AG08396 (cell line): ENCODE results near the gene NYNRIN.
"Not testable (repeated sequence)": the region's sequence is repeated elsewhere in the genome, so short reads cannot be mapped to it uniquely, and the experiment has no call there.

Experiments
- DNase-seq: peaks from one replicate; pipeline ENCODE4 v3.0.0; 2012; ENCODE audit warnings: low spot score, mixed read lengths

Gene NYNRIN

GRCh38 chr14:24369907-24370687 is 28.7 kb upstream of the NYNRIN start:
- no peak for DNase-seq

GRCh38 chr14:24370748-24371147 is 28.1 kb upstream of the NYNRIN start:
- DNase-seq = no peak

- DNase-seq = not testable (repeated sequence)
Observed at GRCh38 chr14:24371605-24372004, 27.2 kb upstream of the NYNRIN start.

DNA sequence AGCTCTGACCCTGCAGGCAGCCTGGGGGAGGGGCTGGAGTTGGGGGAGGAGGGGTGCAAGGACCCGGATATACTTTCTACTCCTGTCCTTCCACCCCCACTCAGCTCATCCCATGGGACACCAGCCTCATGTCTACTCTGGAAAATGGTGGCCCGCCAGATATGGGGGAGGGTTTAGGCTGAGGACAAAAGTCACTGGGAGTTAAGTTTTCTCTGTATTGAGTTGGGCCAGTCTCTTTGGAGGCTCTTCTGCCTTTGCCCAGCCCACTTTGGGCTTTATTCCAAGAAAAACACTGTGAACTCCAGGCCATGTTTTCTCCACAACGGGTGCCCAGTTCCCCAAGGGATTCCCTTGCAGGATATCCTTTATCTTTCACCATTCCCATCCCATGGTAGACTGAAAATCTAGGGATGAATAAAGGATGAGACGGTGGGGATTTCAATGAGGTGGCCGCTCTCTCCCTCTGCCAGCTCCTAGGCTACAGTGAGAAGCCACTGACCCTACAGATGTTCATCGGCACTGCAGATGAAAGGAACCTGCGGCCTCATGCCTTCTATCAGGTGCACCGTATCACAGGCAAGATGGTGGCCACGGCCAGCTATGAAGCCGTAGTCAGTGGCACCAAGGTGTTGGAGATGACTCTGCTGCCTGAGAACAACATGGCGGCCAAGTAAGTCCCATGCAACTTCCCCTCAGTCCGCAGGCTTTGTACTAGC is 25.9 kb upstream of the NYNRIN start:
- DNase-seq = no peak

DNA sequence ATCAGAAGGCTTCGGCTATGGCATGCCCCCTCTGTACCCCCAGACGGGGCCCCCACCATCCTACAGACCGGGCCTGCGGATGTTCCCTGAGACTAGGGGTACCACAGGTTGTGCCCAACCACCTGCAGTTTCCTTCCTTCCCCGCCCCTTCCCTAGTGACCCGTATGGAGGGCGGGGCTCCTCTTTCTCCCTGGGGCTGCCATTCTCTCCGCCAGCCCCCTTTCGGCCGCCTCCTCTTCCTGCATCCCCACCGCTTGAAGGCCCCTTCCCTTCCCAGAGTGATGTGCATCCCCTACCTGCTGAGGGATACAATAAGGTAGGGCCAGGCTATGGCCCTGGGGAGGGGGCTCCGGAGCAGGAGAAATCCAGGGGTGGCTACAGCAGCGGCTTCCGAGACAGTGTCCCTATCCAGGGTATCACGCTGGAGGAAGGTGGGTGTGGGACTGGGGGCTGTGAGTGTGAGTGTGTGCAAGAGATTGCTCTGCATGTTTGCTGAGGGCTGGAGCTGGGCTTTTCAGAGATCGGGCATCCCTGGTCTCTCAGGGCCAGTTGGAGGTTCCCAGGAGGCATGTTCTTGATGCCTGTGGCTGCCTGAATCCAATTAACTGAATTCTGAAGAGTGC is 22.2 kb upstream of the NYNRIN start:
- DNase-seq = no peak

- DNase-seq = no peak
Observed at GRCh38 chr14:24377126-24377525, 21.7 kb upstream of the NYNRIN start.

DNA sequence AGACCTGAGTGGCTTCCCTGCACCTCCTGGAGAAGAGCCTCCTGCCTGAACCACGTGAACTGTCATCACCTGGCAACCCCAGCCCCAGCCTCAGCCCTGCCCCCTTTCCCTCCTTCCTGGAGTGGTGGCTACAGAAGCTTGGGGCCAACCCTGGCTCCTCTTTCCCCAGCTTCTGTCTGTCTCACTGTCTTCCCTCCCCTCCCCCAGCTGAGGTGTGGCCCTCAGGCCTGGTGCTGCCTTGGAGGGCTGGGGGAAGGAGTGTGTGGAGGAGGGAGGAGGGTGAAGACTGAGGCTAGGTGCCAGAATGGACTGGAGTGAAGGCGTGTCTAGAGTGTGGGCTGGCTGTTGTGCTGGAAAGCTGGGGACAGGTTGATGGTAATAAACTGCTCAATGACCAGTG is 21.1 kb upstream of the NYNRIN start:
- DNase-seq = no peak

DNA sequence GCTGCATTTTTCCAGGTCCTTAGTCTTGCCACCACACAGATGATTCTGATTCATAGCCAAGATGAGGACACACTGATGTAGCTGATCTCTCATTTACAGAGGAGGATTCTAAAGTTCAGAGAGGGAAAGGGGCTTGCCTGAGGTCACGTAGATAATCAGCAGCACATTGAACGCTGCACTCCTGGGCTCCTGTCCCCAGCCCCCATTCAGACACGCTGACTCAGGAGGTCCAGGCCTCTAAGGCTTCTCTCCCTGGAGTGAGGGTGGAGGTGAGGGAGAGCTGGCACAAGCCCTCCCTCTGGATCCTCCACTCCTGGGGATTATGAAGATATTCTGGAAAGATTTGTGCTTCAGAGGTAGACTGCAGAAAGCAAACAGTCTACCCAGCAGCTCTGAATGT is 20.5 kb upstream of the NYNRIN start:
- DNase-seq = no peak

- DNase-seq = no peak
Observed at GRCh38 chr14:24378981-24379906, 19.6 kb upstream of the NYNRIN start.

DNA sequence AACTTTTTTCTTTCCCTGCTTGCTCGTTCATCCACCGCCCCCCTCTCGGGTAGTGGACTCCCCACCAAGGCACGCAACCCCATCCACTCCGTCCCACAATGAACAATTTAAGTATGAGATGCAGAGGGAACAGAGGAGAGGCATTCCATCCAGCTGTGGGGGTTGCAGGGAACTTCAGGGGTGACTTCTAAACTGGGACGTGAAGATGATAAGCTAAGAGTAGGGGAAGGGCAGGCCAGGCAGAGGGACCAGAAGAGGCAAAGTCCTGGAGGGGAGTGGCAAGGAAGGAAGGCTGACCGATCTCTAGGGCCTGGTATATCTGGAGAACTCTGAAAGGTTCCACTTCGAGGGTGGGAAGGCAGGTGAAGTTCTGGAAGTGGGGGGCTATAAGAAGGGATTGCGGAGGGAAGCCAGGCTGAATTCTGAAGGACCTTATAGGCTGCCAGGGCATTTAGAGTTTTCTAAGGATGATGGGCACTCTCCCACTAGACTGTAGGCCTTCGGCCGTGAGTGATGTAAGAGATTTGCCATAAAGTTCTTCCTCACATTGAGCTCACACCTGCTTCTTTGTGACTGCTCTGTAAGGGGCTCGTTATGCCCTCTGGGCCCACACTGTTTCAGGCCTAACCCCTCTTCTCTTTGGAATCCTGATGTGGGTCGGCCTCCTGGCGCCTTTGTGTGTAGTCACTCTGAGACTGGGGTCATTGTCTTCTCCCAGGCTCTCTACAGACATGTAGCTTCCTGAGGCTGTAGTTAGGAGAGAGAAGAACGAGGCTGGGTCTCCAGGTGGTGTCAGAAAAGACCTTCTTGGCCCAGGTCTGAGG is 18.7 kb upstream of the NYNRIN start:
- no peak for DNase-seq

- DNase-seq = no peak
Observed at GRCh38 chr14:24381363-24382063, 17.3 kb upstream of the NYNRIN start.

- DNase-seq = no peak
Observed at GRCh38 chr14:24382064-24382371, 16.8 kb upstream of the NYNRIN start.

DNA sequence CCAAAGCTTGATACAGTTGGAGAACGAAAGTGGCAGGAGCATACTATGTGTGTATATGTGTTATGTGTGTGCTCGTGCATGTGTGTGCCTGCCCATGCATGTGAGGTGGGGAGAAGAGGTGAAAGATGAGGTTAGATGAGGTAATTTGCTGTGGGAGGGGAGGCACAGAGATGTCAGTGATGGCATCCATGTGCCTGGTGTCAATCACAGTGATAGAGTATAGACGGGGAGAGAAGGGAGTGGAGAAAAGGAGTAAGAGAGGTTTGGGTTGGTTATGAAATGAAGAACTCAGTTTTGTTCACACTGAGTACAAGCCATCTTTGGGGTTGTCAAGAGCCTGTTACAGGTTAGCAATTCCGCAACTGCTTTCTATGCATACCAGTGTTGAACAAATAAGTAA is 14.6 kb upstream of the NYNRIN start:
- DNase-seq = no peak

- DNase-seq = no peak
Observed at GRCh38 chr14:24385524-24385923, 13.3 kb upstream of the NYNRIN start.

DNA sequence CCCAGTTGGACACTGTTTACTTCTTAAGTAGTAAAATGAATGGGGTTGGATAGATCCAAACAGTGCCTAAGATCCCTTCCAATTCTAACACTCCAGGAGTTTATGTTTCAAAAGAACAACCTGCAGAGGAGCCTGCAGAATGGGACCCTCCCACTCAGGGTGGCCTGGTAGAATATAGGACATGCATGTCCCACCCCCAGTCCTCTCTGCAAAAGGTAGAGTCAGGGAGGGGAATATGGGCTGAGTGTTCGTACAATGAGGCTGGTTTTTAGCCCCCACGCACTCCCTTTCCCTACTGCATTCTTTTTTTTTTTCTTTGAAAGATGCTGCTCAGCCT is 11.8 kb upstream of the NYNRIN start:
- no peak for DNase-seq

DNA sequence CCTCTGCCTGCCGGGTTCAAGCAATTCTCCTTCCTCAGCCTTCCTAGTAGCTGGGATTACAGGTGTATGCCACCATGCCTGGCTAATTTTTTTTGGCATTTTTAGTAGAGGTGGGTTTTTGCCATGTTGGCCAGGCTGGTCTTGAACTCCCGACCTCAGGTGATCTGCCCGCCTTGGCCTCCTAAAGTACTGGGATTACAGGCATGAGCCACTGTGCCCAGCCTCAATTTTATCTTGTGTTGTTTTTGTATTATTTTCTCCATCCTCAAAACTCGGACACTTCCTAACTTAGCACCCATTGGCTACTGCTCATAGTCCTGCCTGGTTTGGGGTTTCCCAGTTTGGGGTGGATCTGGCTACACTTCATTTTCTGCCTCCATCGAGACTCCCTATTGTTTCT is 11.2 kb upstream of the NYNRIN start:
- not testable (repeated sequence) for DNase-seq

- DNase-seq = no peak
Observed at GRCh38 chr14:24388474-24389179, 10.2 kb upstream of the NYNRIN start.

DNA sequence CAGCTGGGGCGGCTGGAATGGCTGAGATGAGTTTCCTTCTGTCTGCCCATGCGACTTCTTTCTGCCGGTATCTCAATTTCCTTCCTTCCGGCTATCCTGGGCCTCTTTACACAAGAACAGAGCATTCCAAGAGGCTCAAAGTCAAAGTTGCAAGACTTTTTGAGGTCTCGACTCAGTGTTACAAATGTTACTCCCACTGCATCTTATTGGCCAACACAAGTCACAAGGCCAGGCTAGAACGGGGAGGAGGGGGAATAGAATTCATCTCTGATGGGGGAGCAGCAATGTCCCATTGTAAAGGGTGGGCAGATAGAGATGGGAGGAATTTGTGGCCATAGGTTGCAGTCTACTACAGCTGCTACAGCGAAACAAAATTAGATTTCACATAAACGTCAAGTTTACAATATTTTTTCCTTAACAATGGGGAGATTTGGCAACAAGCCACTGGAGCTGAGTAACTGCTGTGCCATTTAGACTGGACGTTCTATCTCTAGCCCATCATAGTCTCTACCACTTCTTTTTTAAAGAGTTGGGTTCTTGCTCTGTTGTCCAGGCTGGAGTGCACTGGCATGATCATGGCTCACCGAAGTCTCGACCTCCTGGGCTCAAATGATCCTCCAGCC is 9.5 kb upstream of the NYNRIN start:
- DNase-seq = no peak

GRCh38 chr14:24390701-24391468 is 7.9 kb upstream of the NYNRIN start:
- no peak for DNase-seq
